Measurements from ENCODE around the gene C11orf24.
A peak's percentile ranks its signal among the peaks of the same experiment; 100 is the strongest.
"Not testable (repeated sequence)": the region's sequence is repeated elsewhere in the genome, so short reads cannot be mapped to it uniquely, and the experiment has no call there.

Gene C11orf24

GRCh38 chr11:68287419-68287818 is 15.6 kb upstream of the C11orf24 start:
- no peak for DNase-seq (ENCODE audit: low spot score)
- no peak for TF ChIP-seq CTCF (IDR thresholded peaks at IDR 0.05; ENCODE audit: extremely low read depth, missing control alignments)

GRCh38 chr11:68284588-68284987 is 12.8 kb upstream of the C11orf24 start:
- not testable (repeated sequence) for DNase-seq (ENCODE audit: low spot score)

- no peak for DNase-seq (ENCODE audit: low spot score)
- TF ChIP-seq CTCF (IDR thresholded peaks at IDR 0.05; ENCODE audit: extremely low read depth, missing control alignments), result no peak
Observed at GRCh38 chr11:68282861-68283230, 11.1 kb upstream of the C11orf24 start.

GRCh38 chr11:68282141-68282860 is 10.5 kb upstream of the C11orf24 start:
- no peak for TF ChIP-seq CTCF (IDR thresholded peaks at IDR 0.05; ENCODE audit: extremely low read depth, missing control alignments)
- peak; percentile 66 for DNase-seq (ENCODE audit: low spot score)

GRCh38 chr11:68279676-68280075 is 7.9 kb upstream of the C11orf24 start:
- DNase-seq (ENCODE audit: low spot score), result no peak
- no peak for TF ChIP-seq CTCF (IDR thresholded peaks at IDR 0.05; ENCODE audit: extremely low read depth, missing control alignments)

- TF ChIP-seq CTCF (IDR thresholded peaks at IDR 0.05; ENCODE audit: extremely low read depth, missing control alignments), result no peak
- no peak for DNase-seq (ENCODE audit: low spot score)
Observed at GRCh38 chr11:68276861-68277260, 5.1 kb upstream of the C11orf24 start.

GRCh38 chr11:68275721-68276507 is 4.1 kb upstream of the C11orf24 start:
- no peak for TF ChIP-seq CTCF (IDR thresholded peaks at IDR 0.05; ENCODE audit: extremely low read depth, missing control alignments)
- DNase-seq (ENCODE audit: low spot score), result no peak

Measured in GM20000 (cell line).